Adrenal gland (tissue), 5 donors: ENCODE measurements around the gene ADGRE1.

Experiments used
- POLR2A ChIP-seq, 2 donors: fragments of 450-650 bp; IDR thresholded peaks; one replicate each; pipeline ENCODE4 v1.6.1; 2017; ENCODE audit warnings: antibody characterized with exemption in 2 of 2, mild to moderate bottlenecking in 2 of 2, moderate library complexity in 1 of 2
- TF ChIP-seq, protein P1 (sequence below), 6 experiments: fragments of 450-650 bp in 4 of 6; fragments of 200-600 bp in 2 of 6; sonication (generic) in 1 of 6; IDR thresholded peaks; 1 replicate in 5 of 6; 2 replicates in 1 of 6; pipeline versions ENCODE4 v1.5.1 to v1.8.0; 2016 to 2021; ENCODE audit warnings: antibody characterized with exemption in 6 of 6, mild to moderate bottlenecking in 2 of 6, moderate library complexity in 1 of 6
- donor health status: DM: no; HTN: no; CAD: no.

DNA sequence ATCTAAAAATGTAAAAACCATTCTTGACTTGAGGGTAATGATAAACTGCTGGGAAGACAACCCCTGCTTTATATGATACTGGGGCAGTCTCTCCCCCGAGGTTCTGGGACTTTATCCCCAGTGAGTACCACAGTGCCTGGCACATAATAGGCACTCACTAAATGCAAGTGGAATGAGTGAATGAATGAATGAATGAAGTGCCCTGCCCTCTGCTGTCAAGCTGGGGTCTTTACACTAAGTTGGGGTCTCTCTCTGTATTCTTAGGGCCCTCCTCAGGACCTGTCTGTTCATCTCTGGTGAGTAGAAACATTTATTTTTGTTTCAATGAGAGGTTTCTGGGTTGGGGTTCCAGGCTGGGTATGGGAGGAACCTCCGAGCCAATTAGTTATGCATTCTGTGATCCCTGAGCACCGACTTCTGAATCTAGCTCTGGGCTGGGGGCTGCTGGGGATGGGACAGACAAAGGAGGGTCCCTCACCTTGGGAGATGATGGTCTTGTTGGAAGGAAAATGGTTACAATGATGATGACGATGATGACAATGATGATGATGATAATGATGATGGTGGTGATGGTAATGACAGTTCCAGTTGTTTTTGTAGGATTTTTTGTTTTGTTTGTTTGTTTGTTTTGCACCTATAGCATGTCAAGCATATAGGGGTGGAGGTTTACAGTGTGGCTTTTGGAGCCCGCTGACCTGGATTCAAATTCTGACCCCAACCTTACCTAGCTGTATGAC is 44.3 kb upstream of the ADGRE1 start:
- TF ChIP-seq, protein P1, sequence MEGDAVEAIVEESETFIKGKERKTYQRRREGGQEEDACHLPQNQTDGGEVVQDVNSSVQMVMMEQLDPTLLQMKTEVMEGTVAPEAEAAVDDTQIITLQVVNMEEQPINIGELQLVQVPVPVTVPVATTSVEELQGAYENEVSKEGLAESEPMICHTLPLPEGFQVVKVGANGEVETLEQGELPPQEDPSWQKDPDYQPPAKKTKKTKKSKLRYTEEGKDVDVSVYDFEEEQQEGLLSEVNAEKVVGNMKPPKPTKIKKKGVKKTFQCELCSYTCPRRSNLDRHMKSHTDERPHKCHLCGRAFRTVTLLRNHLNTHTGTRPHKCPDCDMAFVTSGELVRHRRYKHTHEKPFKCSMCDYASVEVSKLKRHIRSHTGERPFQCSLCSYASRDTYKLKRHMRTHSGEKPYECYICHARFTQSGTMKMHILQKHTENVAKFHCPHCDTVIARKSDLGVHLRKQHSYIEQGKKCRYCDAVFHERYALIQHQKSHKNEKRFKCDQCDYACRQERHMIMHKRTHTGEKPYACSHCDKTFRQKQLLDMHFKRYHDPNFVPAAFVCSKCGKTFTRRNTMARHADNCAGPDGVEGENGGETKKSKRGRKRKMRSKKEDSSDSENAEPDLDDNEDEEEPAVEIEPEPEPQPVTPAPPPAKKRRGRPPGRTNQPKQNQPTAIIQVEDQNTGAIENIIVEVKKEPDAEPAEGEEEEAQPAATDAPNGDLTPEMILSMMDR (IDR thresholded peaks at IDR 0.05): no peak
- TF ChIP-seq POLR2A (IDR thresholded peaks at IDR 0.05): no peak
